ENCODE results near the gene IL31RA.

The IL31RA gene

GRCh38 chr5:55959208-55959607, 108.1 kb downstream of the IL31RA start:
- H3K4me3 ChIP-seq (ENCODE audit: control insufficient read depth, low read depth, low read length), result no peak overlapping the region
- no peak for DNase-seq (ENCODE audit: low read depth)
- TF ChIP-seq CTCF (IDR thresholded peaks at IDR 0.05; ENCODE audit: control insufficient read depth, insufficient read depth, low read depth, low read length, missing control alignments), result no peak

GRCh38 chr5:55960779-55961178, 109.6 kb downstream of the IL31RA start:
- no peak for DNase-seq (ENCODE audit: low read depth)
- TF ChIP-seq CTCF (IDR thresholded peaks at IDR 0.05; ENCODE audit: control insufficient read depth, insufficient read depth, low read depth, low read length, missing control alignments), result no peak
- H3K4me3 ChIP-seq (ENCODE audit: control insufficient read depth, low read depth, low read length), result no peak overlapping the region

- TF ChIP-seq CTCF (IDR thresholded peaks at IDR 0.05; ENCODE audit: control insufficient read depth, insufficient read depth, low read depth, low read length, missing control alignments), result no peak
- no peak for DNase-seq (ENCODE audit: low read depth)
- no peak overlapping the region for H3K4me3 ChIP-seq (ENCODE audit: control insufficient read depth, low read depth, low read length)
These were observed 114.4 kb downstream of the IL31RA start for GRCh38 chr5:55965525-55965924.

GRCh38 chr5:55966284-55966683, 115.1 kb downstream of the IL31RA start:
- TF ChIP-seq CTCF (IDR thresholded peaks at IDR 0.05; ENCODE audit: control insufficient read depth, insufficient read depth, low read depth, low read length, missing control alignments), result no peak
- no peak overlapping the region for H3K4me3 ChIP-seq (ENCODE audit: control insufficient read depth, low read depth, low read length)
- DNase-seq (ENCODE audit: low read depth), result no peak

- no peak overlapping the region for H3K4me3 ChIP-seq (ENCODE audit: control insufficient read depth, low read depth, low read length)
- TF ChIP-seq CTCF (IDR thresholded peaks at IDR 0.05; ENCODE audit: control insufficient read depth, insufficient read depth, low read depth, low read length, missing control alignments), result no peak
- no peak for DNase-seq (ENCODE audit: low read depth)
These were observed 118.8 kb downstream of the IL31RA start for GRCh38 chr5:55969956-55970355.

Data from AG09309 (cell line).